ENCODE results near the gene SLC25A24. TPM values are rescaled to one million over a fixed set of nuclear protein-coding genes. Genes with fewer than 3 reads are reported as not detected.
"Not testable (repeated sequence)": the region's sequence is repeated elsewhere in the genome, so short reads cannot be mapped to it uniquely, and the experiment has no call there.

The SLC25A24 gene
- total RNA-seq, 1 donor from 2014 or later: 7.0 TPM

DNA sequence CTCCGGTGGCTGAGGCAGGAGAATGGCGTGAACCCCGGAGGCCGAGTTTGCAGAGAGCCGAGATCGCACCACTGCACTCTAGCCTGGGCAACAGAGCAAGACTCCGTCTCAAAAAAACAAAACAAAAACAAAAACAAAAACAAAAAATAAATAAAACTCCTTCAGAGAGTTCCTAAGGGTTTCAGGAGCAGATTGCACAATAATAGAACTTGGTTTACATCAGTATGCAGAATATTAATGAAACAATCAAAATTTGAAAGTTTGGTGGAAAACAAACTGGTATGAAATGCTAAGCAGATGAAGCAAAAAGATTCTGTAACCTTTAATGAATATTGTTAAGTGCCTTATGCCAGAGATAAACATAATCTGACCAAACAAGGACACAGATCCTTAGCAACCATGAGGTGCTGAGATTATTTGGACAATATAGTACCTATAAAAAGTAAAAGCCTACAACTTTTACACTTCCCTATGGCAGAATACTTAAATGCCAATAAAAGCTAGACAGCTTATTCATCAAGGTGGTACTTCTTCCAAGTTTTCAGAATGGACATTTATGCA lies 41.2 kb downstream of the SLC25A24 start:
- Histone ChIP-seq H3K4me1 (no peaks in the 10 kb centered on the region), H3K4me3 (no peak overlapping the region), H3K27me3 (no peaks in the 10 kb centered on the region), H3K36me3 (peaks cover 7 to 45% of the 10 kb centered on the region in 2 donors), H3K9me3 (no peaks in the 10 kb centered on the region), H3K27ac (no peak overlapping the region)
- intact Hi-C loops (cut with DNase I): no loop called here
- DNase-seq (ENCODE audit: low spot score in 2 of 2): no peak
- TF ChIP-seq, protein P1, sequence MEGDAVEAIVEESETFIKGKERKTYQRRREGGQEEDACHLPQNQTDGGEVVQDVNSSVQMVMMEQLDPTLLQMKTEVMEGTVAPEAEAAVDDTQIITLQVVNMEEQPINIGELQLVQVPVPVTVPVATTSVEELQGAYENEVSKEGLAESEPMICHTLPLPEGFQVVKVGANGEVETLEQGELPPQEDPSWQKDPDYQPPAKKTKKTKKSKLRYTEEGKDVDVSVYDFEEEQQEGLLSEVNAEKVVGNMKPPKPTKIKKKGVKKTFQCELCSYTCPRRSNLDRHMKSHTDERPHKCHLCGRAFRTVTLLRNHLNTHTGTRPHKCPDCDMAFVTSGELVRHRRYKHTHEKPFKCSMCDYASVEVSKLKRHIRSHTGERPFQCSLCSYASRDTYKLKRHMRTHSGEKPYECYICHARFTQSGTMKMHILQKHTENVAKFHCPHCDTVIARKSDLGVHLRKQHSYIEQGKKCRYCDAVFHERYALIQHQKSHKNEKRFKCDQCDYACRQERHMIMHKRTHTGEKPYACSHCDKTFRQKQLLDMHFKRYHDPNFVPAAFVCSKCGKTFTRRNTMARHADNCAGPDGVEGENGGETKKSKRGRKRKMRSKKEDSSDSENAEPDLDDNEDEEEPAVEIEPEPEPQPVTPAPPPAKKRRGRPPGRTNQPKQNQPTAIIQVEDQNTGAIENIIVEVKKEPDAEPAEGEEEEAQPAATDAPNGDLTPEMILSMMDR (IDR thresholded peaks at IDR 0.05): no peak

DNA sequence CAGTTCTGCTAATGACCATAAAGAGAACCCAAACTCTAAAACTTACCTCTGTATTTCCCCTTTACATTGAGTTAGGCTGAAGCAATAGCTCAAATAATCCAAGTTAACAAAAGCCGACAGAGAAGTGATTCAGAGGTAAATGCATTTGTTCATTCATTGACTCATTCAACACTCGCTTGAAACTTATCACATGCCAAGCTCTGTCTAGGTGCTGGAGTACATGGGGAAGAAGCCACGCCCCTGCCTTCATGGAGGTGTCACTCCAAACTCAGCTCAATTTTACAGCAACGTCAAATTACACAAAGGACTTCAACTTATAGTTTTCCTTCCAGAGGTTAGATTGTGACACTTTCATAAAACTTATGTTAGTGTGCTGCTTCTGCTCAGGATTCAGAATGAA lies 45.8 kb downstream of the SLC25A24 start:
- H3K9me3 ChIP-seq: no peaks in the 10 kb centered on the region
- TF ChIP-seq, protein P1 (IDR thresholded peaks at IDR 0.05): no peak
- intact Hi-C loops (cut with DNase I): no loop called here
- no peaks in the 10 kb centered on the region for H3K27me3 ChIP-seq
- peaks cover 4 to 79% of the 10 kb centered on the region in 2 donors for H3K36me3 ChIP-seq
- no peak for DNase-seq (ENCODE audit: low spot score in 2 of 2)
- no peak overlapping the region for H3K4me3 ChIP-seq
- no peaks in the 10 kb centered on the region for H3K4me1 ChIP-seq
- no peak overlapping the region for H3K27ac ChIP-seq

DNA sequence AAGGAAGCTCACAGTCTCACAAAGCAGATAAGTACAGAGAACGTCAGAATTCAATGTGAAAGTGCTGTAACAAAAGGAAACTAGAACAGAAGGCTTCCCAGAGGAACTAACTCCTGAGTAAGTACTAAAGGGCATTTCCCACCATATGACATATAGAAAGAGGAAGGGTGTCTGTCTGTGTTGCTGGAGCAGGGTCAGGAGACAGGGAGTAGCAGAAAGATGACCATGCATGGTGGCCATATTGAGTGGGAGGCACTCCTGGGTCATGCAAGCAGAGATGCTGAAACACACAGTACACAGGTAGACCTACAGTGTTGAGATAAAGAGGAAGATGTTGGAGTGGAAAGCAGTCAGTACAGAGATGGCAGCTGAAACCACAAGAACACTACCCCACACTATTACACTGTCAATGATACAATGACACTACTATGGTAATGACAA lies 47.3 kb downstream of the SLC25A24 start:
- Histone ChIP-seq H3K9me3 (no peaks in the 10 kb centered on the region), H3K27me3 (no peaks in the 10 kb centered on the region), H3K4me1 (no peaks in the 10 kb centered on the region), H3K4me3 (no peak overlapping the region), H3K27ac (no peak overlapping the region), H3K36me3 (peaks cover 14 to 90% of the 10 kb centered on the region in 2 donors)
- TF ChIP-seq, protein P1 (IDR thresholded peaks at IDR 0.05): no peak
- DNase-seq (ENCODE audit: low spot score in 2 of 2): no peak
- intact Hi-C loops (cut with DNase I): no loop called here

DNA sequence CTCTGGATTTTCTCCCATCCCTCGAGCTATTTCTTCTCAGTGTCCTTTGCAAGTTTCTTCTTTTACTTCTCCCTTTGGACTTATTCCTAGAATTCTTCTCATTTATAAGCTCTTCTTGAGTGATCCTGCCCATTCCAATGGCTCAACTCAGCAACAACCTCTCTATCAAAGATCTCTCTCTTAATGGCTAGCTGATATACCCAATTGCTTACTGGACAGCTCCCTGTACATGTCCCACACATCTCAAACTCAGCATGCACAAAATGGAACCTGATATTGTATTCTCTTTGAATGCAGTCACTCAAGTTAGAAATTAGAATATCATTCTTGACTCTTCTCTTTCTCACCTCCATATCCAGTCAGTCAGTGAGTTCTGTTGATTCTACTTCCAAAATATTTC lies 48.6 kb downstream of the SLC25A24 start:
- DNase-seq (ENCODE audit: low spot score in 2 of 2): no peak
- no peak overlapping the region for H3K27ac ChIP-seq
- TF ChIP-seq, protein P1 (IDR thresholded peaks at IDR 0.05): no peak
- peaks cover 25 to 95% of the 10 kb centered on the region in 2 donors for H3K36me3 ChIP-seq
- intact Hi-C loops (cut with DNase I): no loop called here
- no peaks in the 10 kb centered on the region for H3K9me3 ChIP-seq
- no peaks in the 10 kb centered on the region for H3K27me3 ChIP-seq
- H3K4me1 ChIP-seq: no peaks in the 10 kb centered on the region
- no peak overlapping the region for H3K4me3 ChIP-seq

DNA sequence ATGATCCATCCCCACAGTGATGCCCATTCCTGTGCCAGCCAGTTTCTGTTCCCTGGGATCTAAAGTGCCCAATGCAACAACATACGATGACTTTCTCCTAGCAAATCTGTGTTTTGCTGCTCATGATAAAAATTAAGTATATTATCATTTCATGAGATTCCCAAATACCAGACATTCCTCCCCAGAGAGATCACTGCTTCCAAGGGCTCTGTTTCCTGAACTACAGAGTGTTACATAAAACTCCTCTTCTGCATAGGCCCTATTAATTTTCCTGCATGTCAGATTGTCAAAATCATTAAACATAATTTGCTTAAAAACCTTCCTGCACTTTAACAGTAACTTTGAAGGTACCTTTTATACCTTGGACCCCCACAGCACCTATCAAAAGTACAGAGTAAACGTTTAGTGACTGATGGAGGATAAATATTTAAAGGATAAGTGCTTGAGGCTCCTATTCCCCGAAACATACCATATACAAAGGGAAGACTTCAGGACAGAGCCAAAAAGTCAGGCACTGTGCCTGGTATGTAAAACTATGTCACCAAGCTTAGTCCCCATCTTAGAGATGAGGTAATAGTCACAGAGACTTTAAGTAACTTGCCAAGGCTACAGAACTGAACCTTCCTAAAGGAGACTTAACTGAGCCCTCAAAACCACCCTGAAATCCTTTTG lies 50.2 kb downstream of the SLC25A24 start:
- intact Hi-C loops (cut with DNase I): no loop called here

GRCh38 chr1:108144569-108144968 lies 55.6 kb downstream of the SLC25A24 start:
- peaks cover 24 to 41% of the 10 kb centered on the region in 2 donors for H3K36me3 ChIP-seq
- intact Hi-C loops (cut with DNase I): not testable (repeated sequence)

More for the DNA sequence above, 50.2 kb downstream of the SLC25A24 start:
- H3K4me1 ChIP-seq: no peaks in the 10 kb centered on the region
- H3K36me3 ChIP-seq: peaks cover 28 to 91% of the 10 kb centered on the region in 2 donors
- no peak overlapping the region for H3K27ac ChIP-seq
- TF ChIP-seq, protein P1 (IDR thresholded peaks at IDR 0.05): no peak
- H3K4me3 ChIP-seq: no peak overlapping the region
- H3K27me3 ChIP-seq: no peaks in the 10 kb centered on the region
- peaks cover 0 to 9% of the 10 kb centered on the region in 2 donors for H3K9me3 ChIP-seq
- no peak for DNase-seq (ENCODE audit: low spot score in 2 of 2)

More at GRCh38 chr1:108144569-108144968, 55.6 kb downstream of the SLC25A24 start:
- DNase-seq (ENCODE audit: low spot score in 2 of 2); H3K9me3 ChIP-seq; H3K4me3 ChIP-seq; H3K27me3 ChIP-seq; H3K27ac ChIP-seq; H3K4me1 ChIP-seq: not testable (repeated sequence)

All from ascending aorta (tissue), 2 donors.